Endothelial cell of umbilical vein (primary cell): ENCODE data around the gene MTAP. TPM values are rescaled to one million over a fixed set of nuclear protein-coding genes. Genes with fewer than 3 reads are reported as not detected.

Experiments
- BruUV-seq: library from RNA; stranded (reverse); fragments of 400-500 nt; replicated peaks from 2 replicates; lab custom pipeline; 2021; lab: Mats Ljungman, UMichigan
- CTCF ChIA-PET: fragments of 300-600, 350-600 bp; sonication (Branson Sonifier 250); formaldehyde crosslinking; loops from one replicate; lab custom pipeline; 2021; ENCODE audit warnings: antibody characterized with exemption, inconsistent platforms; lab: Charles Lee
- POLR2A ChIA-PET: fragments of 300-600, 350-600 bp; sonication (Branson Sonifier 250); formaldehyde crosslinking; loops from one replicate; lab custom pipeline; 2021; ENCODE audit warnings: antibody characterized with exemption, inconsistent platforms; lab: Charles Lee
- DNase-seq: peaks from one replicate; pipeline ENCODE4 v3.0.0-alpha.2; 2011; ENCODE audit warnings: low read depth, low spot score
- FAIRE-seq: peaks from 2 replicates; lab custom pipeline; 2011; peaks lifted over from hg19 to GRCh38; lab: Jason Lieb, UNC
- H2AFZ ChIP-seq: 2 replicates; pipeline ENCODE4 v1.6.0; 2012; ENCODE audit warnings: low read depth, low read length, control low read depth, inconsistent platforms
- H3K27ac ChIP-seq: 2 replicates; pipeline ENCODE4 v1.5.1; 2011; ENCODE audit warnings: low read depth, mild to moderate bottlenecking, control low read depth, low read length, moderate library complexity; ENCODE audit not compliant: insufficient read depth
- H3K27me3 ChIP-seq, 2 experiments: 2 replicates each; pipeline versions ENCODE4 v1.6.0 to v1.6.1; 2011; ENCODE audit warnings: low read length in 2 of 2, mixed read lengths in 1 of 2; ENCODE audit not compliant: control insufficient read depth in 2 of 2, insufficient read depth in 2 of 2
- H3K36me3 ChIP-seq, 2 experiments: 2 replicates in 1 of 2; 3 replicates in 1 of 2; pipeline ENCODE4 v1.5.1; 2011; ENCODE audit warnings: low read length in 2 of 2, mild to moderate bottlenecking in 1 of 2, moderate library complexity in 1 of 2; ENCODE audit not compliant: control insufficient read depth in 2 of 2, insufficient read depth in 2 of 2; ENCODE audit errors: extremely low read depth in 1 of 2
- H3K4me1 ChIP-seq: 3 replicates; pipeline ENCODE4 v1.5.1; 2011; ENCODE audit warnings: mild to moderate bottlenecking, low read length; ENCODE audit not compliant: control insufficient read depth, insufficient read depth; ENCODE audit errors: extremely low read depth
- H3K4me2 ChIP-seq: 2 replicates; pipeline ENCODE4 v1.6.1; 2011; ENCODE audit warnings: low read length, control low read depth, mixed read lengths; ENCODE audit not compliant: insufficient read depth
- H3K4me3 ChIP-seq, 3 experiments: fragments of 200-600 bp in 1 of 3; sonication (generic), shearing (Covaris generic) in 1 of 3; replicated peaks in 1 of 3; 2 replicates each; pipeline ENCODE4 v1.5.1; 2011 to 2016; ENCODE audit warnings: control low read depth in 3 of 3, low read length in 3 of 3, mild to moderate bottlenecking in 2 of 3, inconsistent platforms in 1 of 3, low read depth in 1 of 3, moderate library complexity in 1 of 3; ENCODE audit not compliant: insufficient read depth in 1 of 3
- H3K79me2 ChIP-seq: 2 replicates; pipeline ENCODE4 v1.6.0; 2012; ENCODE audit warnings: low read length, inconsistent platforms; ENCODE audit not compliant: control insufficient read depth, insufficient read depth
- H3K9ac ChIP-seq: replicated peaks from 2 replicates; pipeline ENCODE3; 2011; ENCODE audit warnings: low read length, control low read depth; ENCODE audit not compliant: insufficient read depth; ENCODE audit errors: extremely low read depth
- H3K9me1 ChIP-seq: replicated peaks from 3 replicates; pipeline ENCODE4 v1.6.0; 2011; ENCODE audit warnings: mild to moderate bottlenecking, low read length; ENCODE audit not compliant: control insufficient read depth, insufficient read depth; ENCODE audit errors: extremely low read depth
- H3K9me3 ChIP-seq: replicated peaks from 2 replicates; pipeline ENCODE4 v1.5.1; 2012; ENCODE audit warnings: low read length, inconsistent platforms; ENCODE audit not compliant: control insufficient read depth, insufficient read depth
- H4K20me1 ChIP-seq: replicated peaks from 2 replicates; pipeline ENCODE3; 2011; ENCODE audit warnings: mild to moderate bottlenecking, low read length; ENCODE audit not compliant: control insufficient read depth, insufficient read depth; ENCODE audit errors: extremely low read depth
- EZH2 ChIP-seq: IDR thresholded peaks from 2 replicates; pipeline ENCODE4 v1.6.1; 2012; ENCODE audit warnings: borderline replicate concordance, low read depth, mild to moderate bottlenecking, moderate library complexity, low read length, inconsistent platforms; ENCODE audit not compliant: severe bottlenecking
- FOS ChIP-seq: IDR thresholded peaks from 2 replicates; pipeline ENCODE4 v1.6.1; 2011; ENCODE audit warnings: mild to moderate bottlenecking, low read length, moderate library complexity, borderline replicate concordance; ENCODE audit not compliant: insufficient read depth
- GATA2 ChIP-seq: IDR thresholded peaks from 2 replicates; pipeline ENCODE4 v1.7.0; 2011; ENCODE audit warnings: low read depth, mild to moderate bottlenecking, moderate library complexity, mixed read lengths, low read length; ENCODE audit not compliant: insufficient read length, insufficient read depth
- JUN ChIP-seq: IDR thresholded peaks from 2 replicates; pipeline ENCODE4 v1.6.1; 2011; ENCODE audit warnings: borderline replicate concordance, low read depth; ENCODE audit not compliant: insufficient read length, insufficient read depth
- MYC ChIP-seq: IDR thresholded peaks from one replicate; pipeline ENCODE4 v1.6.1; 2011; ENCODE audit warnings: mild to moderate bottlenecking, low read depth, low read length
- POLR2A ChIP-seq: IDR thresholded peaks from 2 replicates; pipeline ENCODE4 v1.6.1; 2012; ENCODE audit warnings: low read depth, mild to moderate bottlenecking, control low read depth, low read length
- POLR2AphosphoS5 ChIP-seq: IDR thresholded peaks from 2 replicates; pipeline ENCODE4 v1.6.1; 2012; ENCODE audit warnings: low read depth, mild to moderate bottlenecking, control low read depth, low read length, moderate library complexity; ENCODE audit not compliant: insufficient read depth
- dilution Hi-C: fragments of 300-500 bp; cut with MboI; formaldehyde crosslinking; loops from one replicate; pipeline ENCODE4 v1.15.0; 2019; ENCODE audit warnings: low sequenced_read_pairs; ENCODE audit not compliant: extremely low pct_ligation_motif_present
- intact Hi-C: fragments of 100-400 bp; cut with micrococcal nuclease; formaldehyde crosslinking; loops from one replicate; pipeline ENCODE4 v1.10.0; 2022
- polyA plus RNA-seq, 4 experiments: library from polyadenylated mRNA; depleted of rRNA in 3 of 4; stranded (reverse) in 3 of 4; unstranded in 1 of 4; fragments of >200 nt; gene quantifications; 2 replicates each; pipeline versions ENCODE4 v1.2.1 to v1.2.3, GENCODE V29; 2011 to 2012; ENCODE audit warnings: missing spikeins in 1 of 4
- total RNA-seq: library from RNA; stranded (reverse); gene quantifications from 2 replicates; pipeline ENCODE4 v1.2.3, GENCODE V29; 2021
- TF ChIP-seq, protein P1 (sequence below), 2 donors: IDR thresholded peaks; 1 replicate in 1 of 2; 2 replicates in 1 of 2; pipeline ENCODE4 v1.5.1; 2011; ENCODE audit warnings: low read length in 2 of 2, mild to moderate bottlenecking in 2 of 2, moderate library complexity in 2 of 2, control low read depth in 1 of 2, inconsistent platforms in 1 of 2, low read depth in 1 of 2; ENCODE audit not compliant: insufficient read depth in 1 of 2; ENCODE audit errors: extremely low read depth in 1 of 2
- TF ChIP-seq, protein P2 (sequence below): IDR thresholded peaks from 2 replicates; pipeline ENCODE4 v1.6.1; 2011; ENCODE audit not compliant: insufficient read depth, insufficient read length

Gene MTAP
- total and polyA plus RNA-seq, 2 donors (not counting 3 experiments of a cell fraction or from before 2014, with no cell fraction given) = 11.3 to 55.1 TPM

GRCh38 chr9:21840647-21841046, 38.2 kb downstream of the MTAP start:
- Histone ChIP-seq H3K9ac (no peak overlapping the region), H3K4me2 (no peak overlapping the region), H2AFZ (no peak overlapping the region), H3K9me1 (no peaks in the 10 kb centered on the region), H3K4me1 (peaks cover 26% of the 10 kb centered on the region), H3K27ac (no peak overlapping the region), H4K20me1 (no peaks in the 10 kb centered on the region), H3K79me2 (no peaks in the 10 kb centered on the region), H3K4me3 (no peak overlapping the region), H3K27me3 (no peaks in the 10 kb centered on the region), H3K9me3 (no peaks in the 10 kb centered on the region), H3K36me3 (peaks cover 4 to 9% of the 10 kb centered on the region in 2 experiments)
- TF ChIP-seq POLR2AphosphoS5 (no peak), MYC (no peak), EZH2 (no peak), GATA2 (no peak), POLR2A (no peak), JUN (no peak), FOS (no peak)
- TF ChIP-seq, protein P1, sequence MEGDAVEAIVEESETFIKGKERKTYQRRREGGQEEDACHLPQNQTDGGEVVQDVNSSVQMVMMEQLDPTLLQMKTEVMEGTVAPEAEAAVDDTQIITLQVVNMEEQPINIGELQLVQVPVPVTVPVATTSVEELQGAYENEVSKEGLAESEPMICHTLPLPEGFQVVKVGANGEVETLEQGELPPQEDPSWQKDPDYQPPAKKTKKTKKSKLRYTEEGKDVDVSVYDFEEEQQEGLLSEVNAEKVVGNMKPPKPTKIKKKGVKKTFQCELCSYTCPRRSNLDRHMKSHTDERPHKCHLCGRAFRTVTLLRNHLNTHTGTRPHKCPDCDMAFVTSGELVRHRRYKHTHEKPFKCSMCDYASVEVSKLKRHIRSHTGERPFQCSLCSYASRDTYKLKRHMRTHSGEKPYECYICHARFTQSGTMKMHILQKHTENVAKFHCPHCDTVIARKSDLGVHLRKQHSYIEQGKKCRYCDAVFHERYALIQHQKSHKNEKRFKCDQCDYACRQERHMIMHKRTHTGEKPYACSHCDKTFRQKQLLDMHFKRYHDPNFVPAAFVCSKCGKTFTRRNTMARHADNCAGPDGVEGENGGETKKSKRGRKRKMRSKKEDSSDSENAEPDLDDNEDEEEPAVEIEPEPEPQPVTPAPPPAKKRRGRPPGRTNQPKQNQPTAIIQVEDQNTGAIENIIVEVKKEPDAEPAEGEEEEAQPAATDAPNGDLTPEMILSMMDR (IDR thresholded peaks at IDR 0.05; ENCODE audit: extremely low read depth in 1 of 2, insufficient read depth in 1 of 2, low read depth in 1 of 2, low read length in 2 of 2) = no peak
- TF ChIP-seq, protein P2, sequence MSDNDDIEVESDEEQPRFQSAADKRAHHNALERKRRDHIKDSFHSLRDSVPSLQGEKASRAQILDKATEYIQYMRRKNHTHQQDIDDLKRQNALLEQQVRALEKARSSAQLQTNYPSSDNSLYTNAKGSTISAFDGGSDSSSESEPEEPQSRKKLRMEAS = no peak
- dilution Hi-C loops = no loop called here
- CTCF ChIA-PET = no interaction called here
- FAIRE-seq = no peak
- no TSS peak for BruUV-seq
- POLR2A ChIA-PET = no interaction called here
- no peak for DNase-seq
- intact Hi-C loops = no loop called here
